NK-92 (cell line): ENCODE data around the gene PACS2.

Experiments
- DNase-seq: peaks from one replicate; lab custom pipeline; 2025; ENCODE audit not compliant: unreplicated experiment; lab: John Stamatoyannopoulos, UW

The PACS2 gene

GRCh38 chr14:105436891-105437722 is 122.6 kb downstream of the PACS2 start:
- no peak for DNase-seq

- no peak for DNase-seq
Observed at GRCh38 chr14:105437723-105438500, 123.4 kb downstream of the PACS2 start.

- no peak for DNase-seq
Observed at GRCh38 chr14:105439179-105439578, 124.6 kb downstream of the PACS2 start.

DNA sequence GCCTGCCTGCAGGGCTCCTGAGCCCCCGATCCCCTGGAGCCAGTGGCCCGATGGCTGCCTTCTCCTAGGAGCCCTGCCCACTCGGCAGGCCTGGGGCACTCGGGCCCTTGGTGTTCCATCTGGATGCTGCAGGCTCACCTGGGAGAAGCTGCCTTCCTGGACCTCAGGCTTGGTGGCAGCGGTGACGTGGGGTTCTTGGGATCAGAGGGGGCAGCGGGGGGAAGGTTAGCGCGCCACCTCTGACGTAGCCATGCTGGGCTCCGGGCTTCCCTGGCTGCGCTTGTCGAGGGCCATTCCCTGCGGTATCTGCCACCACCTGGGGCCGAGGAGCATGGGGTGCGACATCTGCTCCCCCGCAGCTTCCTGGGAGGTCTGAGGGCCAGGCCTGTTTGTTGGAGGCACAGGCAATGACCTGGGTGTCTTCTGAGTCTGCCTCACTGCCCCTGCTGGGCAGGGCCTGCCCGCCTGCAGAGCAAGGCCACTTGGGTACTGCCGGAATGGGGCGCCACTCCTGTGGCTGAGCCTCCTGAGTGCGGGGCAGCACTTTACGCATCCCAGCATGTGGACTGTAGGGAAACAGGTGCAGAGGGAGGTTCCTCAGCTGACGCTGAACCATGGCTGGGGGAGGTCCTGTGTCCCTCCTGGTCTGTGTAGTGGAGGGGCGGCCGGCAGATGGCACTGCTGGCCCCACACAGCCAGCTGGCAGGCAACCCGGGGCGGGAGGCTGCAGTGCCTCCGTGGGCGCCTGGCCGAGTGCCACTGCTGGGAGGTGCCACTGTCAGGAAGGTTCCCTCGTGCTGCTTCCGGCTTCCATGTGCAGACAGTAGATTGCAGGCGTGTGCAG is 125.4 kb downstream of the PACS2 start:
- DNase-seq = no peak

GRCh38 chr14:105440554-105440900 is 126.0 kb downstream of the PACS2 start:
- no peak for DNase-seq

GRCh38 chr14:105440992-105441391 is 126.4 kb downstream of the PACS2 start:
- DNase-seq = no peak

GRCh38 chr14:105442125-105442524 is 127.6 kb downstream of the PACS2 start:
- no peak for DNase-seq

GRCh38 chr14:105442834-105443233 is 128.3 kb downstream of the PACS2 start:
- DNase-seq = no peak

DNA sequence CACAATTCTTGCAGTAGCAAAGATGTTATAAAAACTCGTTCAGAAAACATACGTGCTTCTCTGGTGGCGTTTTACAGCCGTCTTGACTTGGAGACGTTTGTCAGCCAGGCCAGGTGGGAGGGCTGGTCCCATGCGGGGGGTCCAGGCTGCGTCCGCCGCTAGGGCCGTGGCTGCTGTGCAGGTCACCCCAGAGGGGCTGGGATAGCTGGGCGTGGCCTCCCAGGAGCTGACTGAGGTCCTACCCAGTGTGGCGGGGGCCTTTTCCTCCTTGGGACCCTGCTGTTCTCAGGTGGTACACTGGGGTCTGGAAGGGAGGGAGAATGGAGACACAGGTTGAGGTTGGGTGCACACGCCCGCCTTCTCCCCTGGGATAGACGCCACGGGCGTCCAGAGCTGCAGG is 130.3 kb downstream of the PACS2 start:
- no peak for DNase-seq

DNA sequence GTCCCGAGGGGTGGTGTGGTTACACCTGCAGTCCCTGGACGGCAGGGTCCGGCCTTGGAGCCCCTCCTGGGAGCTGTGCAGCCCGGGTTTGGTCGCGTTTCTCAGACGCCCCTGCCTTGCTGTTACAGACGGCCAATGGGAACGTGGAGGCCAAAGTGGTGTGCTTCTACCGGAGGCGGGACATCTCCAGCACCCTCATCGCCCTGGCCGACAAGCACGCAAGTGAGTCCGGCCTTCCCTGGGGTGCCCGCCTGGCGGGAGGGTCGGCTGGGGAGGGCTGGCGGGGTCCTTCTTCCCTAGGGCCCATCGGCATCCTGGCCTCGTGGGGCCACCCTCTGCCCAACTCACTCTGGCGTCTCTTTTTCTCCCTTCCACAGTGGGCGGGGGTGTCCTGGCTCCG is 130.7 kb downstream of the PACS2 start:
- no peak for DNase-seq

DNA sequence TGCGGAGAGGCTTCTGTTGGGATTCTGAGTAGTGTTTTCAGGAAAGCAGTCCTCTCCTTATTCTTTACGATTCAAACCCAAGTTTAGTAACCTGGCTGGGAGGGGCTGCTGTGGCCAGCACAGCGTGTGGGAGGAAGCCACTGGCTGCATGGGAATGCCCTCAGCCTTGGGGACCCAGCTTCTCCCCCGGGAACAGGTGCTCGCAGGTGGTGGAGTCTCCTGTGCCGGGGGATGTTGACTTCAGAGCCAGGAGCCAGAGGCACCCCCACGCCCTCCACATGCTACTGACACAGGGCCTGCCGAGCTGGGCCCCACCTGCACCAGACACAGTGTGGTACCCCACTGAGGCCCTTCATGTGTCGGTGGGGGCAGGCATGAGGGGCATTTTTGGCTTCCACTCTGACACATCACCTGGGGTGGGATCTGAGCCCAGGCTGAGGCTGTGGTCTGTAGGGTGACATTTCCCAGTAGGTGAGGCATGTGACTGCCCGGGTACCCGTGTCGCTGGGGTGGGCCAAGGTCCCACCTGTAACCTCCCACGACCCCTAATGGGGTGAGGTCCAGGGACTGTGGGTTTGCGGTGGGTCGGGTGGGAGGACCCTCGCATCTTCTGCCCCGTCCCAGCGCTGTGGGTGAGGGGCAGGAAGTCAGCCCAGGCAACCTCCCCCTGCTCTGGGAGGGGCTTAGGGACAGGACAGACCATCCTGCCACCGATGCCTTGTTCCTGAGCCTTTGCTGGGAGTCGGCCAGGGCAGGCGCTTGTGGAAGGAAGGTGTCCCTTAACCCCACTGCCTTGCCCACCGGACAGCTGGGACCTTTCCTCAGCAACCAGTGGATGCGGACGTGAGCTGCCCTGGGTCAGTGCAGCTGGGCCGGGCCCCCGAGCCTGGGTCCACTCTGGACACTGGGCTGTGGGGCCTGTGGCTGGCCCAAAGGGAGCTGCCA is 131.6 kb downstream of the PACS2 start:
- DNase-seq = no peak

- DNase-seq = no peak
Observed at GRCh38 chr14:105446971-105447370, 132.4 kb downstream of the PACS2 start.
